Measurements from ENCODE around the gene PARD3B.

GRCh38 chr2:205086662-205087061, 541.4 kb downstream of the PARD3B start:
- TF ChIP-seq CTCF (conservative IDR thresholded peaks at IDR 0.05; ENCODE audit: low read depth, low read length), result no peak
- TF ChIP-seq EZH2 (IDR thresholded peaks at IDR 0.05; ENCODE audit: low read length, unreplicated experiment), result no peak

Data from PC-3 (cell line).